ENCODE results near the gene SGIP1. TPM values are rescaled to one million over a fixed set of nuclear protein-coding genes. Genes with fewer than 3 reads are reported as not detected.
A peak's percentile ranks its signal among the peaks of the same experiment; 100 is the strongest.
"Not testable (repeated sequence)": the region's sequence is repeated elsewhere in the genome, so short reads cannot be mapped to it uniquely, and the experiment has no call there.

SGIP1 gene
- total RNA-seq, 2 experiments from 2014 or later: 0.07 TPM; not detected in 1

DNA sequence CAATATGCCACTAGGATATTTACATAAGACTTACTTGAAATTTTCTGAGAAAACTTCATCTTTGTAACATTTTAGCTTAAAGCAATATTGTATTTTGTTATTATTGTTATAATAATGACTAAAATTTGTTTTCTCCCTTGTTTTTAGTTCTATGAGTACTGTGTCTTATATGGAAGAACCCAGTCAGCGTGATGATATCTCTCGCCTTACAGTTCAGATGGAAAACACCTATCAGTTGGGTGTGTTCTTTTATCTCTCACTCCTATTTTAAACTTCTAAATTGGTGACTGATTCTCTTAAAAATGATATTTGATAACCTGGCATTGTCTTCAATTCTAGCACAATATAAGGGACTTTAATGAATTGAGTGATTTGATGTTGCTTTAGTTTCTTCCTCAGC lies 236.3 kb downstream of the SGIP1 start:
- no peak for DNase-seq
- intact Hi-C loops (cut with micrococcal nuclease): loop anchor here (1.0 to 10.0 kb wide), 6 partner anchors 18 to 965 kb away; partner anchors contain the start of genes DNAI4 and MIER1
- Mint-ChIP-seq H3K4me3 (peak overlapping the region; percentile 37), H3K4me1 (ENCODE audit: low read depth) (peaks cover 35% of the 10 kb centered on the region), H3K27ac (peak overlapping the region; percentile 68), H3K9me3 (no peaks in the 10 kb centered on the region), H3K36me3 (ENCODE audit: low read depth) (no peaks in the 10 kb centered on the region), H3K27me3 (ENCODE audit: low read depth) (no peaks in the 10 kb centered on the region)
- CTCF ChIA-PET: interaction anchor here (0.7 to 1.2 kb wide), 4 partner anchors 11 to 378 kb away, joined by 3 to 5 read pairs (median 4); no protein-coding TSS in a partner anchor

DNA sequence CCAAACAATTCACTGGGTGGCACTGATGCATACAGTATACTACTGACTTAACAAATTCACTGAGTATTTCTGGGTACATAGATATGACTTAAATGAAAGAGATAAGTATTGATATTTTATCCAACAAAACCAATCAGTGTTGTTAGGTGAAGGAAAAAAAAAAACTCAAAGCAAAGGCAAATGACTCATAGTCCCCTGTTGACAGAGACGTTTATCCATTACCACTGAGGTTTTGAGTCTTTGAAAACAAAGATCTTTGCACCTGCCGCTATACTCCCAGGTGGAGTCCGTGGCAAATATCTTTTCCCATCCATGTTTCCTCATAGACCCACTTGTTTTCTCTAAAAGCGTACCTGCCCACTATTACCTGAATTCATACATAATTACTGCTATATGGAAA lies 236.7 kb downstream of the SGIP1 start:
- Mint-ChIP-seq H3K36me3 (ENCODE audit: low read depth) (no peaks in the 10 kb centered on the region), H3K4me1 (ENCODE audit: low read depth) (peaks cover 35% of the 10 kb centered on the region), H3K9me3 (no peaks in the 10 kb centered on the region), H3K27ac (peak overlapping the region; percentile 68), H3K4me3 (no peak overlapping the region), H3K27me3 (ENCODE audit: low read depth) (no peaks in the 10 kb centered on the region)
- CTCF ChIA-PET: interaction anchor here (1.2 kb wide), 1 partner anchor 225 kb away, joined by 4 read pairs; no protein-coding TSS in a partner anchor
- DNase-seq: peak; percentile 11
- intact Hi-C loops (cut with micrococcal nuclease): loop anchor here (1.0 to 10.0 kb wide), 6 partner anchors 18 to 964 kb away; partner anchors contain the start of genes DNAI4 and MIER1

DNA sequence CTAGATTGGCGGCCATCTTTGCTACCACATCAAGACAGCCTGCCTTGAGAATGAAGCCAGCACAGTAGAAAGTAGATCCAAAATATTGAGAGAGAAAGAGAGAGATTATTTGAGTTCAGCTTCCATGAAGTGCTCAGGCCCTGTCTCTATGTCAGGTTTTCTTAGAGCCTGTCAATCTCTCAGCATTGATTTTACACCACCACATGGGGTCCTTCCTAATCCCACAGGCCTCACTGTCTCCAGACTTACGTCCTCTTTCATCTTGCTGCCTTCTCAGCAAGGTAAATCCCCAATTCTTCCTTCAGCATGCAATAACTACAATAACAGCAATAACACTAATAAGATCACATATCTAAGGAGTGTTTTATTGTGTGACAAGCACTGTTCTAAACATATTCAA lies 239.3 kb downstream of the SGIP1 start:
- no peaks in the 10 kb centered on the region for H3K27me3 Mint-ChIP-seq (ENCODE audit: low read depth)
- H3K4me1 Mint-ChIP-seq (ENCODE audit: low read depth): peaks cover 31% of the 10 kb centered on the region

DNA sequence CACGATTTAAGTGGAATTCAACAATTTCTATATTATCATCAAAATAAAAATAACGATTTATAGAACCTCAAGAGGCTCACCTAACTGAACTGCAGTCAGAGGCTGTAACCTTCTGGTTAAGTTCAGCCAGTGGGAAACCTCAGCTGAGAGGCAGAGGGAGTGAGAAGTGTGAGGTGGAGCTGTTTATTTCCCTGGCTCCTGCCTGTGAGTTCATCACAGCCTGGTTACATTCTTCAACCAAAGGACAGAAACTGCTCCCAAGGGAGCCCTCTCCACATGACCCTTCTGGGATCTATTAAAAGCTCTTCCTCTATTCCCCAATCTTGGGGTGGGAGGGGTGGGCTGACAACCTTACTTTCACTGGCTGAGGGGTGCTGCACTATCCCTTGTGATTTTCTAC lies 240.5 kb downstream of the SGIP1 start:
- H3K4me3 Mint-ChIP-seq: no peak overlapping the region
- no peaks in the 10 kb centered on the region for H3K9me3 Mint-ChIP-seq
- DNase-seq: no peak
- H3K4me1 Mint-ChIP-seq (ENCODE audit: low read depth): peaks cover 22% of the 10 kb centered on the region
- H3K27me3 Mint-ChIP-seq (ENCODE audit: low read depth): no peaks in the 10 kb centered on the region
- no peaks in the 10 kb centered on the region for H3K36me3 Mint-ChIP-seq (ENCODE audit: low read depth)
- no peak overlapping the region for H3K27ac Mint-ChIP-seq
- intact Hi-C loops (cut with micrococcal nuclease): loop anchor here (10.0 kb wide), 1 partner anchor 960 kb away; no protein-coding TSS in a partner anchor
- CTCF ChIA-PET: no interaction called here

More for the DNA sequence above, 239.3 kb downstream of the SGIP1 start:
- DNase-seq: no peak
- Mint-ChIP-seq H3K4me3 (no peak overlapping the region), H3K9me3 (no peaks in the 10 kb centered on the region), H3K27ac (no peak overlapping the region), H3K36me3 (ENCODE audit: low read depth) (no peaks in the 10 kb centered on the region)
- intact Hi-C loops (cut with micrococcal nuclease): loop anchor here (10.0 kb wide), 1 partner anchor 962 kb away; no protein-coding TSS in a partner anchor
- CTCF ChIA-PET: no interaction called here

DNA sequence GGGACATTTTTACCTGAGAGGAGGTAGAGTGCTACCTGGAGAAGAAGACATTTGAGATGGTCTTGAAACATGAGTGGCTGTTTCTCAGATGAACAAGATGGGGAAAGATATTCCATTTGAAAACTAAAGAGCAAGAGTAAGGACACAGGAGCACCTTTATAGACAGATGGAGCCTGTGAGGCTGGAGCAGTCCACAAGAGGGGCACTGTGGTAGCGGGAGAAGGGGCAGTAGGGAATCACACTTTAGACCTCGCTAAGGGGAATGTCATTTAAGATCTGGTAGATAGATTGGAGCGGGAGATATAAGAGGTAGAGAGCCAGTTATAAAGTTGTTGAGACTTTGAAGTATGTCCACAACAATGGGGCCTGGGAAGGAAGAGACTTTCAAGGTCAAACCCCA lies 241.7 kb downstream of the SGIP1 start:
- Mint-ChIP-seq H3K9me3 (no peaks in the 10 kb centered on the region), H3K4me1 (ENCODE audit: low read depth) (peaks cover 11% of the 10 kb centered on the region), H3K4me3 (no peak overlapping the region), H3K36me3 (ENCODE audit: low read depth) (no peaks in the 10 kb centered on the region), H3K27ac (no peak overlapping the region), H3K27me3 (ENCODE audit: low read depth) (no peaks in the 10 kb centered on the region)
- intact Hi-C loops (cut with micrococcal nuclease): loop anchor here (10.0 kb wide), 1 partner anchor 959 kb away; no protein-coding TSS in a partner anchor
- CTCF ChIA-PET: interaction anchor here (0.6 kb wide), 1 partner anchor 631 kb away, joined by 3 read pairs; no protein-coding TSS in a partner anchor
- no peak for DNase-seq

DNA sequence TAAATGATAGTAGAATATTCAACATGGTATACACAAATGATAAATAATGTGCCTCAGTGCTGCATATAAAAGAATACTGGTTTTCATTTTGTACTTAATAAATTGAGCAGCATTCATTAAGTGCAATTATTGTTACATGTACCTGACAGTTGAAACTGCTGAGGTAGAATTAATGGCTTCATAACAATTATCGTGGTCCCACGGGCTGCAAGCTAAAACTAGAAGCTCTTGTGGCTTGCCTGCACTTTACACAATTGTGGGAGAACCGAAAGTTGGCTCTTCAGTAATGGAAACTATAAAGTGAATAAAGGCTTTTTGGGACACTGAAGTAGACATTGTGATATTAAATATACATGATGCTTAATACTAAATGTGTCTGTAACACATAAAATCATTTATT lies 243.9 kb downstream of the SGIP1 start:
- peaks cover 4% of the 10 kb centered on the region for H3K4me1 Mint-ChIP-seq (ENCODE audit: low read depth)
- intact Hi-C loops (cut with micrococcal nuclease): loop anchor here (10.0 kb wide), 1 partner anchor 957 kb away; no protein-coding TSS in a partner anchor
- CTCF ChIA-PET: interaction anchor here (0.8 kb wide), 1 partner anchor 561 kb away, joined by 3 read pairs; no protein-coding TSS in a partner anchor
- DNase-seq: no peak
- H3K27ac Mint-ChIP-seq: no peak overlapping the region
- no peak overlapping the region for H3K4me3 Mint-ChIP-seq
- no peaks in the 10 kb centered on the region for H3K27me3 Mint-ChIP-seq (ENCODE audit: low read depth)
- peaks cover 2% of the 10 kb centered on the region for H3K9me3 Mint-ChIP-seq
- H3K36me3 Mint-ChIP-seq (ENCODE audit: low read depth): no peaks in the 10 kb centered on the region

DNA sequence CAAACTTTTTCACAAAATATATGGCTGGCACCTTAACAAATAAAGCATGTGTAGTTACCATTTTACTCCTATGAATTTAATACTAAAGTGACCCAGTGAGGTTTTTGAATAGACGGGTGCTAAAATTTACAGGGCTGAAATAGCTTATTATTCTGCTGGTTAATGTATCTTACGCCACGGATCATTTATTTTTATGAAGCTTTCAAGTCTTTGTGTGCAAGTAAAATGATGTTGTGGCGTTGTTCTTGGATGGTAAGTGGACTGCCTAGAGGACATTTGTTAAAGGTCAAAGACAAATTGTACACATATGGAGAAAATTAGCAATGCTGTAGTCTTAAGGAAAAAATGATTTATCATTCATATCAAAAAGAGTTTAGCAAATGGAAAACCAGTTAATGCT lies 244.3 kb downstream of the SGIP1 start:
- H3K9me3 Mint-ChIP-seq: peaks cover 2% of the 10 kb centered on the region
- CTCF ChIA-PET: interaction anchor here (0.8 kb wide), 1 partner anchor 561 kb away, joined by 3 read pairs; no protein-coding TSS in a partner anchor
- intact Hi-C loops (cut with micrococcal nuclease): loop anchor here (10.0 kb wide), 1 partner anchor 957 kb away; no protein-coding TSS in a partner anchor
- peaks cover 4% of the 10 kb centered on the region for H3K4me1 Mint-ChIP-seq (ENCODE audit: low read depth)
- no peaks in the 10 kb centered on the region for H3K36me3 Mint-ChIP-seq (ENCODE audit: low read depth)
- H3K4me3 Mint-ChIP-seq: no peak overlapping the region
- H3K27ac Mint-ChIP-seq: no peak overlapping the region
- DNase-seq: no peak
- H3K27me3 Mint-ChIP-seq (ENCODE audit: low read depth): no peaks in the 10 kb centered on the region

DNA sequence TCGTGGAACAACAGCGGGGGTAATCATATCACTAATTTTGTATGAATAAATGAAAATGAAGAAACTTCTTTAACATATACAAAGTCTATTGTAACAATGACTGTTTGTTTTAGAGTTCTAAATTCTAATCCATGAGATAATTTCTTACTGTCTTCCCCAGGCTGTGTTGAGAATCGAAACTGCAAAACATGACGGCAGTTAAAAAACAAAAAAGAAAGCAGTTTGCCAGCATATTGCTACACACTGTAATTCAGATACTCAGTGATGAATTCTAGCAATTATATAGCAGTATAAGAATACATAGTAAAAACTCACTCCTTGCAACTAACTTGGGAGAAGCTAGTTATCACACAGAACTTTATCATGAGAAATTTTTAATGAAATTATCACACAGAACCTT lies 245.0 kb downstream of the SGIP1 start:
- Mint-ChIP-seq H3K27me3 (ENCODE audit: low read depth) (no peaks in the 10 kb centered on the region), H3K36me3 (ENCODE audit: low read depth) (no peaks in the 10 kb centered on the region), H3K27ac (no peak overlapping the region), H3K9me3 (peaks cover 2% of the 10 kb centered on the region), H3K4me1 (ENCODE audit: low read depth) (peaks cover 4% of the 10 kb centered on the region), H3K4me3 (no peak overlapping the region)
- intact Hi-C loops (cut with micrococcal nuclease): loop anchor here (10.0 kb wide), 1 partner anchor 956 kb away; no protein-coding TSS in a partner anchor
- no peak for DNase-seq
- CTCF ChIA-PET: no interaction called here

DNA sequence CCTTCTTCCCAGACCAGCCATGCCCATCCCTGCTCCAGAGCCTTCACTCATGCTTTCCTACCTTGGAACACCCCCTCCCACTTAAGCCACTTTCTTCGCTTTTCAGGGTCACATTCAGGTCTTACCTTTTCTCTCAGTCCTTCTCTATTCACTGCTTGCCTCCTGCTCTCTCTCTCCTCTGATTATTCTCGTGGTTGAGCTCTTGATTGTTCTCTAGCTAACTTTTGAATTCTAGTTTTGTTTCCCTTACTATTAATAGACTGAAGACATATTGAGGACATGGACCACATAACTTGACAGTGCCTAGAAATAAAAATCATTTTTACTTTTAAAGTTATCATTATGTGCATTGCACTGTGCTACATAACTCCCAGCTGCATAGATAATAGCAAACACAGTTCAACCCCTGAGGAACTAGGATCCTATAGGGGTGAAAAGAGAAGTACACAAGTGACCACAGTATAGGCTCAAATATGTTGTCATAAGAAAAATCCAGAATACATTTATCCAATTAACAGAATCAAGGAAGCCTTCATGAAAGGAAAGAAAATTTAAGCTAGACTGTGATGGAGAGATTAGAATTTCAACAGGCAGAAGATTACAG lies 245.6 kb downstream of the SGIP1 start:
- no peak overlapping the region for H3K27ac Mint-ChIP-seq
- no peak overlapping the region for H3K4me3 Mint-ChIP-seq
- no peaks in the 10 kb centered on the region for H3K36me3 Mint-ChIP-seq (ENCODE audit: low read depth)
- H3K27me3 Mint-ChIP-seq (ENCODE audit: low read depth): no peaks in the 10 kb centered on the region
- peaks cover 2% of the 10 kb centered on the region for H3K9me3 Mint-ChIP-seq
- intact Hi-C loops (cut with micrococcal nuclease): loop anchor here (10.0 kb wide), 1 partner anchor 955 kb away; no protein-coding TSS in a partner anchor
- CTCF ChIA-PET: interaction anchor here (0.6 kb wide), 1 partner anchor 200 kb away, joined by 3 read pairs; no protein-coding TSS in a partner anchor
- DNase-seq: no peak
- peaks cover 4% of the 10 kb centered on the region for H3K4me1 Mint-ChIP-seq (ENCODE audit: low read depth)

DNA sequence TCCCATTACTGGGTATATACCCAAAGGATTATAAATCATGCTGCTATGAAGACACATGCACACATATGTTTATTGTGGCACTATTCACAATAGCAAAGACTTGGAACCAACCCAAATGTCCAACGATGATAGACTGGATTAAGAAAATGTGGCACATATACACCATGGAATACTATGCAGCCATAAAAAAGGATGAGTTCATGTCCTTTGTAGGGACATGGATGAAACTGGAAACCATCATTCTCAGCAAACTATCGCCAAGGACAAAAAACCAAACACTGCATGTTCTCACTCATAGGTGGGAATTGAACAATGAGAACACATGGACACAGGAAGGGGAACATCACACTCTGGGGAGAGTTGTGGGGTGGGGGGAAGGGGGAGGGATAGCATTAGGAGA lies 251.8 kb downstream of the SGIP1 start:
- CTCF ChIA-PET, DNase-seq: not testable (repeated sequence)

DNA sequence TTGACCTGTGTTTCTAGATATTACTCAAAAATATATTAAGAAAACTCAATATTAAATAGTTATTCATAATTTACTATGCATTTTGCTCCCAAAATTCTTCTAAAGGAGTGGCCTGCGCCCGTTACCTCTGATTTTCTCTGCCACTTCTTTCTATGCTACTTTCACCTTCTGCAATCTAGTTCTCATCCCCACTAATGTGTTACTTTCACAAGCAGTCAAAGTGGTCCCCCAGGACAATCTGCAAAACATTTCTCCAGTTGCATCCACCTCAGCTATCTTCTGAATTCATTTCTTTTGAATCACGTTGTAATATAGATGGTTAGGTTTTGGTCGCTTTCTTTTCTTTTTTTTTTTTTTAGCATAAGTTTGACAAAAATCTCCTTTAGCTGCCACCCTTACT lies 253.7 kb downstream of the SGIP1 start:
- Mint-ChIP-seq H3K27me3 (ENCODE audit: low read depth) (no peaks in the 10 kb centered on the region), H3K4me3 (no peak overlapping the region), H3K36me3 (ENCODE audit: low read depth) (peaks cover 2% of the 10 kb centered on the region), H3K9me3 (no peaks in the 10 kb centered on the region), H3K4me1 (ENCODE audit: low read depth) (peaks cover 30% of the 10 kb centered on the region), H3K27ac (no peak overlapping the region)
- intact Hi-C loops (cut with micrococcal nuclease): loop anchor here (1.0 to 2.0 kb wide), 6 partner anchors 17 to 975 kb away; no protein-coding TSS in a partner anchor
- CTCF ChIA-PET: interaction anchor here (1.0 to 1.4 kb wide), 2 partner anchors 137 to 358 kb away, joined by 3 to 4 read pairs; partner anchors contain the start of genes DNAI4 and MIER1
- DNase-seq: no peak

More for the DNA sequence above, 251.8 kb downstream of the SGIP1 start:
- intact Hi-C loops (cut with micrococcal nuclease); H3K36me3 Mint-ChIP-seq (ENCODE audit: low read depth); H3K27me3 Mint-ChIP-seq (ENCODE audit: low read depth); H3K9me3 Mint-ChIP-seq; H3K4me3 Mint-ChIP-seq; H3K27ac Mint-ChIP-seq: not testable (repeated sequence)
- H3K4me1 Mint-ChIP-seq (ENCODE audit: low read depth): peaks cover 27% of the 10 kb centered on the region

DNA sequence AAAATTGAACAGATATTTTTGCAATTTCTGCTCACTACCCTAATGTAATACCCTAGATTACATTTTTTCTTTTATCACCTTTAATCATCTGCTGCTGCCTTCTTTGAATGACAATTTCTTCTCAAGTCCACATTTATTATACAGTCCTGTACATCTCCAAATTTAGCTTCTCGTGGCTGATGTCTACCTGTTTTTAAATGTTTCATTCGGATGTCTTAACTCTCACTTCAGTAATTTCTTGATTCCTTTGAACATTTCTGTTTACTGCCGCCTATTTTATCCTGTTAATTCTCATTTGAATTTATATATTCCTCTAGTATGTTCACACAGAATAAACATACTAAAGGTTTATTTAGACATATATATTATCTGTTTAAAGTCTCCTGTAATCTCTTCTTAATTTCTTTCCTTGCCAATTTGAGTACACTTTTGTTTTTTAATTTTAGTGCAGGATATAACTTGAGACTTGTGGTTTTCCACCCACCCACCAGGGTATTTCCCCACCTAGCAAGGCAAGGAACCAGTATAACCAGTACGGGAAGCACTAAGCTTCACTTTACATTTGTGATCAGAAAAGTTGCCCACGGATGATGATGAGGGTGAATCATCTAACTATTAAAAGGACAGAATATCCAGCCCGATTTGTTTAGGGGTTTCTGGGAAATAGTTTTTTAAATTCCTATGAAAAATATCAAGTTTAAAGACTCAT lies 254.4 kb downstream of the SGIP1 start:
- intact Hi-C loops (cut with micrococcal nuclease): loop anchor here (1.0 to 2.0 kb wide), 6 partner anchors 18 to 976 kb away; no protein-coding TSS in a partner anchor
- Mint-ChIP-seq H3K9me3 (no peaks in the 10 kb centered on the region), H3K4me3 (peak overlapping the region; percentile 51), H3K27ac (peak overlapping the region; percentile 50), H3K36me3 (ENCODE audit: low read depth) (peaks cover 2% of the 10 kb centered on the region), H3K4me1 (ENCODE audit: low read depth) (peaks cover 30% of the 10 kb centered on the region), H3K27me3 (ENCODE audit: low read depth) (no peaks in the 10 kb centered on the region)
- DNase-seq: peak; percentile 81
- CTCF ChIA-PET: interaction anchor here (1.0 to 1.4 kb wide), 3 partner anchors 136 to 361 kb away, joined by 3 to 4 read pairs (median 4); partner anchors contain the start of genes DNAI4 and MIER1
